Lower leg skin (tissue), 4 donors: ENCODE results near the gene HNRNPC. TPM values are rescaled to one million over a fixed set of nuclear protein-coding genes. Genes with fewer than 3 reads are reported as not detected.
A peak's percentile ranks its signal among the peaks of the same experiment; 100 is the strongest.
"Not testable (repeated sequence)": the region's sequence is repeated elsewhere in the genome, so short reads cannot be mapped to it uniquely, and the experiment has no call there.

ENCODE experiments used
- DNase-seq, 2 donors: peaks; one replicate each; pipeline ENCODE4 v3.0.0-alpha.2; 2019; ENCODE audit warnings: low spot score in 2 of 2
- H3K4me3 ChIP-seq: fragments of 200-600 bp; sonication (generic); 2 replicates; pipeline ENCODE4 v1.5.1; 2017; ENCODE audit warnings: mild to moderate bottlenecking, low read depth; ENCODE audit not compliant: poor library complexity, severe bottlenecking
- CTCF ChIP-seq, 3 donors: fragments of 450-650 bp; IDR thresholded peaks; one replicate each; pipeline ENCODE4 v1.5.1; 2016; ENCODE audit warnings: antibody characterized with exemption in 3 of 3, mild to moderate bottlenecking in 3 of 3, moderate library complexity in 2 of 3
- POLR2A ChIP-seq, 2 donors: fragments of 450-650 bp; IDR thresholded peaks; one replicate each; pipeline ENCODE4 v1.6.1; 2016 to 2017; ENCODE audit warnings: antibody characterized with exemption in 2 of 2, mild to moderate bottlenecking in 1 of 2, moderate library complexity in 1 of 2
- WGBS, 2 donors: methylation state at CpG; one replicate each; pipeline ENCODE4 v1.1.5; 2018; 5-methylcytosine and 5-hydroxymethylcytosine counted together
- intact Hi-C: fragments of 100-400 bp; cut with DNase I; formaldehyde crosslinking; loops from one replicate; pipeline ENCODE4 v1.15.0; 2023; ENCODE audit warnings: low total_unique reads
- total RNA-seq, 4 donors: library from RNA; depleted of rRNA; stranded (reverse); fragments of >200 nt; gene quantifications; one replicate each; pipeline ENCODE4 v1.1.0, GENCODE V29; 2016

Gene HNRNPC
- total RNA-seq, 4 donors from 2014 or later, result 312 to 425 (median 376) TPM

- intact Hi-C loops, result no loop called here
- 53 to 70% methylated on average over 8 of the region's 8 CpGs for WGBS, 2 donors
- no peak overlapping the region for H3K4me3 ChIP-seq
- TF ChIP-seq CTCF (IDR thresholded peaks at IDR 0.05) (no peak), POLR2A (IDR thresholded peaks at IDR 0.05) (no peak)
- no peak for DNase-seq
These were observed 40.0 kb upstream of the HNRNPC start for GRCh38 chr14:21309238-21309636.

GRCh38 chr14:21308479-21309237 is 39.4 kb upstream of the HNRNPC start:
- intact Hi-C loops, result no loop called here
- DNase-seq, result peak; percentile 82 to 90
- WGBS, 2 donors, result 3 to 4% methylated on average over 16 of the region's 16 CpGs
- TF ChIP-seq POLR2A (IDR thresholded peaks at IDR 0.05) (no peak), CTCF (IDR thresholded peaks at IDR 0.05) (no peak)
- H3K4me3 ChIP-seq, result no peak overlapping the region

- intact Hi-C loops, result no loop called here
- H3K4me3 ChIP-seq, result no peak overlapping the region
- no peak for DNase-seq
- TF ChIP-seq CTCF (IDR thresholded peaks at IDR 0.05), result no peak
- TF ChIP-seq POLR2A (IDR thresholded peaks at IDR 0.05), result no peak
These were observed 38.9 kb upstream of the HNRNPC start for GRCh38 chr14:21308132-21308478.

- H3K4me3 ChIP-seq, result no peak overlapping the region
- intact Hi-C loops, result no loop called here
- 78 to 84% methylated on average over 3 of the region's 3 CpGs for WGBS, 2 donors
- no peak for TF ChIP-seq POLR2A (IDR thresholded peaks at IDR 0.05)
- TF ChIP-seq CTCF (IDR thresholded peaks at IDR 0.05), result no peak
- DNase-seq, result no peak
These were observed 38.4 kb upstream of the HNRNPC start for GRCh38 chr14:21307637-21308036.

GRCh38 chr14:21302836-21303140 is 33.5 kb upstream of the HNRNPC start:
- DNase-seq, intact Hi-C loops, H3K4me3 ChIP-seq: not testable (repeated sequence)
- WGBS, 2 donors, result 89 to 92% methylated on average over 2 of the region's 2 CpGs

- no peak for TF ChIP-seq POLR2A (IDR thresholded peaks at IDR 0.05)
- H3K4me3 ChIP-seq, result no peak overlapping the region
- 77 to 79% methylated on average over 8 of the region's 8 CpGs for WGBS, 2 donors
- no peak for DNase-seq
- intact Hi-C loops, result no loop called here
These were observed 33.0 kb upstream of the HNRNPC start for GRCh38 chr14:21302013-21302835.
